Liver (tissue), 3 donors: ENCODE data around the gene PFKL.

ENCODE experiments used
- CTCF ChIP-seq: fragments of 150-350 bp; IDR thresholded peaks from 2 replicates; pipeline ENCODE4 v1.5.1; 2017; ENCODE audit warnings: improper control_type of control experiment, low read depth, low read length; ENCODE audit not compliant: missing input control
- EGR1 ChIP-seq, 2 donors: IDR thresholded peaks; 2 replicates each; pipeline ENCODE4 v1.6.1; 2016 to 2018; ENCODE audit warnings: antibody characterized with exemption in 2 of 2, low read depth in 2 of 2
- HNF4A ChIP-seq, 2 donors: conservative IDR thresholded peaks; 2 replicates each; pipeline ENCODE4 v1.6.1; 2016; ENCODE audit warnings: antibody characterized with exemption in 2 of 2, mild to moderate bottlenecking in 2 of 2
- REST ChIP-seq: IDR thresholded peaks from 2 replicates; pipeline ENCODE4 v1.6.1; 2016; ENCODE audit warnings: antibody characterized with exemption, mild to moderate bottlenecking
- SP1 ChIP-seq: IDR thresholded peaks from 2 replicates; pipeline ENCODE4 v1.6.1; 2018; ENCODE audit warnings: antibody characterized with exemption, mild to moderate bottlenecking
- TAF1 ChIP-seq: conservative IDR thresholded peaks from 2 replicates; pipeline ENCODE4 v1.6.1; 2016; ENCODE audit warnings: antibody characterized with exemption, mild to moderate bottlenecking
- ZBTB33 ChIP-seq: IDR thresholded peaks from 2 replicates; pipeline ENCODE4 v1.6.1; 2016; ENCODE audit warnings: antibody characterized with exemption
- donor health status: healthy.
- donor health status: healthy.

- TF ChIP-seq CTCF (no peak), TAF1 (no peak), EGR1 (IDR thresholded peaks at IDR 0.05; ENCODE audit: low read depth in 2 of 2) (no peak), ZBTB33 (no peak), HNF4A (conservative IDR thresholded peaks at IDR 0.05) (no peak), SP1 (no peak), REST (no peak)
Measured at GRCh38 chr21:44320847-44321246, 21.0 kb downstream of the PFKL start.
